AG10803 (cell line): ENCODE data around the gene PC.
A peak's percentile ranks its signal among the peaks of the same experiment; 100 is the strongest.

ENCODE experiments used
- DNase-seq: peaks from one replicate; pipeline ENCODE4 v3.0.0; 2010; ENCODE audit warnings: low read depth
- H3K4me3 ChIP-seq: 2 replicates; pipeline ENCODE4 v1.5.1; 2011; ENCODE audit warnings: mild to moderate bottlenecking, low read length, control low read depth
- CTCF ChIP-seq: conservative IDR thresholded peaks from 2 replicates; pipeline ENCODE4 v1.5.1; 2011; ENCODE audit warnings: mild to moderate bottlenecking, low read length, control low read depth, inconsistent platforms

The PC gene

DNA sequence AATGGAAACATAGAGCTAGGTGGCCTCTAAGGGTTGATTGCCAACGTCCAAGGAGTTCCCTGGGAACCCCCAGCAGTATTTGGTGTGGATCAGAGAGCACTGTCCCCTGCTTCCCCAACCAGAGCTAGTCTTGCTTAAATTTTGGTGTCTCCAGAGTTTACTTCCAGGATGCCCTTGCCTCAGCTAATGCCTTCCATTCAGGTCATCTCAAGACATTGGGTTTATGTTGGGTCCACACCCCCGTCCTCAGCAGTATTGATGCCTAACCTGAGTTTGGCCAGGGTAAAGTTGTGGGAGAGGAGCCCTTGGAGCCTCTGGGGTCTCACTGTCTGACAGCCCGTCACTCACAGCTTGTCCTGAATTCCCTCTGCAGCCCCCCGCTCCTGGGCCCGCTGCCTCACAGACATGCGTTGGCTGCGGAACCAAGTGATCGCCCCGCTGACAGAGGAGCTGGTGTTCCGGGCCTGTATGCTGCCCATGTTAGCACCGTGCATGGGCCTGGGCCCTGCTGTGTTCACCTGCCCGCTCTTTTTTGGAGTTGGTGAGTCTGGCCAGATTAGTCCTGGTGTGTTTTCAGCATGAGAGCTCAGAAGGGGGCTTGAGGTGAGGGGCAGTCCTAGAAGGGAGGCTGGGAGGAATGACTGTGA lies 113.6 kb downstream of the PC start:
- peak overlapping the region; percentile 100 for H3K4me3 ChIP-seq
- no peak for DNase-seq
- TF ChIP-seq CTCF: no peak

DNA sequence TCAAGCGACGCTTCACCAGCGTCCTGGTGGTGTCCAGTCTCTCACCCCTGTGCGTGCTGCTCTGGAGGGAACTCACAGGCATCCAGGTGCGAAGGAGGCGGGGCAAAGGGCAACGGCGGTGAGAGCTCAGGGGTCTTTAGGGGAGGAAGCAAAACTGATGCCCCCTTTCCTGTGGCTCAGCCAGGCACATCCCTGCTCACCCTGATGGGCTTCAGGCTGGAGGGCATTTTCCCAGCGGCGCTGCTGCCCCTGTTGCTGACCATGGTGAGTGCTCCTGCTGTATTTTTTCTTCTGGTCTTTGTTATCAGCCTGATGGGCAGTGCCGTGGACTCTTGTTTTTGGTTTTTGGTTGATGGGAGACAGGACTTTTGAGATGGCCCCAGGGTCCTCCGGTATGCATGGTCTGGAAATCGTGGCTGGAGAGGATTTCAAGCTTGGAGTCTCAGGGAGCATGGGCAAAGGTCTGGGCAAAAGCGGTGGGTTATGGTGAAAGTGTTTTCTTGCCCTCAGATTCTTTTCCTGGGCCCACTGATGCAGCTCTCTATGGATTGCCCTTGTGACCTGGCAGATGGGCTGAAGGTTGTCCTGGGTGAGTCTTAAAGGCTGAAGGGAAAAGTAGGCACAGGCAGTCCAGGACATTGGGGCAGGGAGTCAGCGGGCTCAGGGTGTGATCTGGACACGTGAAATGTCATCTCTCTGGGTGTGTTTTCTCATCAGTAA lies 114.2 kb downstream of the PC start:
- peak overlapping the region; percentile 100 for H3K4me3 ChIP-seq
- no peak for TF ChIP-seq CTCF
- DNase-seq: no peak

DNA sequence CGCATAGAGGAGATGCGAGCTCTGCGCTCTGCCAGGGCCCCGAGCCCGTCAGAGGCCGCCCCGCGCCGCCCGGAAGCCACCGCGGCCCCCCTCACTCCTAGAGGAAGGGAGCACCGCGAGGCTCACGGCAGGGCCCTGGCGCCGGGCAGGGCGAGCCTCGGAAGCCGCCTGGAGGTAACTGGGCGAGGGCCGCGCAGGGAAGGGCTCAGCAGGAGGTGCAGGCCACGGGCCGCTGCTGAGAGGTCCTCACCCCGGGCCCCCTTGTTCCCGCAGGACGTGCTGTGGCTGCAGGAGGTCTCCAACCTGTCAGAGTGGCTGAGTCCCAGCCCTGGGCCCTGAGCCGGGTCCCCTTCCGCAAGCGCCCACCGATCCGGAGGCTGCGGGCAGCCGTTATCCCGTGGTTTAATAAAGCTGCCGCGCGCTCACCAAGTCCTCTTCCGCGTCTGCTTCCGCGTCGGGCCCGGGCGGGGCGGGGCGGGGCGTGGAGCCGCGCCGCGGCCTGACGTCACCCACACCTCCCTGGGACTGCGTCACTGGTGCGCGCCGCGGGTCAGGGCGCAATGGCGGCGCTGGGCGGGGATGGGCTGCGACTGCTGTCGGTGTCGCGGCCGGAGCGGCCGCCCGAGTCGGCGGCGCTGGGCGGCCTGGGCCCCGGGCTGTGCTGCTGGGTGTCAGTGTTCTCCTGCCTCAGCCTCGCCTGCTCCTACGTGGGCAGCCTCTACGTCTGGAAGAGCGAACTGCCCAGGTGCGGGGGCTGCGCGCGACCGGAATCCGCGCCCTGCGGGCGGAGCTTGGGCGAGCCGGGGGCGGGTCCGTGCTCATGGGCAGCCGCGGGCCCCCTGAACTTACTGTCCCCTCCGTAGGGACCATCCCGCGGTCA lies 115.0 kb downstream of the PC start, which contains the start of gene RCE1:
TSS of gene RCE1 (plus strand) at position 546 of the 880 bp plus-strand sequence. CDS start at position 561, 15 bp downstream.
- TF ChIP-seq CTCF: no peak
- DNase-seq: peak; percentile 87
- peak within 1 kb of the TSS; percentile 100 for H3K4me3 ChIP-seq

DNA sequence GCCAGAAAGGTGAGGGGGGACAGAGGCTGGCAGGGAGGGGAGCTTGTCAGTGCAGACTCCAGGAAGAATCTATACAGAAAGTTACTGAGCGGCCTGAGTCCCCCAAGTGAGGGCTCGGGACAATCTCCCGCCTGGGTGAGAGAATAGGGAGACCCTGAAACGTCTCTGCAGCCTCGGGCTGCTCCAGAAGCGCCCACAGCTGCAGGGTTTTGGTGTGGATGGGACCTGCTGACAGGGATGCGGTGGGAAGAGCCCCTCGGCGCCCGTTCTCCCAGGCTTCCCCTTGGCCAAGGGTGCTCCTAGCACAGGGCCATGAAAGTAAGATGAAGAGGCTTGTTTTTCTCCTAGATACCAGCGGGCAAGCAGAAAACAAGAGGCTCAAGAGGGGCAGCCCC lies 115.7 kb downstream of the PC start:
- peak overlapping the region; percentile 92 for H3K4me3 ChIP-seq
- no peak for TF ChIP-seq CTCF
- DNase-seq: no peak

DNA sequence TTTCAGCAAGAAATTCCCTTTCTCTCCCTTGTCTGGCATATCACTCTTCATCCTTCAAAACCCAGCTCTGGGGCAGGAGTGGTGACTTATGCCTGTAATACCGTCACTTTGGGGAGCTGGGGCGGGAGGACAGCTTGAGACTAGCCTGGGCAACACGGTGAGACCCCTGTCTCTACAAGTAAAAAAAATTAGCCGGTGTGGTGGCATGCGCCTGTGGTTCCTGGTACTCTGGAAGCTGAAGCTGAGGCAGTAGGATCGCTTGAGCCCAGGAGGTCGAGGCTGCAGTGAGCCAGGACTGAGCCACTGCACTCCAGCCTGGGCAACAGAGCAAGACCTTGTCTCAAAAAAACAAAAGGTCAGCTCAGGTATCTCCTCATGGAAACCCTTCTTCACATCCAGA lies 116.3 kb downstream of the PC start:
- no peak for TF ChIP-seq CTCF
- DNase-seq: no peak
- H3K4me3 ChIP-seq: peak overlapping the region; percentile 92

- no peak for TF ChIP-seq CTCF
- no peak overlapping the region for H3K4me3 ChIP-seq
Observed at GRCh38 chr11:66840317-66841091, 117.7 kb downstream of the PC start.

More at GRCh38 chr11:66840317-66841091, 117.7 kb downstream of the PC start:
- DNase-seq: no peak
